ENCODE measurements around the gene PRODH2. TPM values are rescaled to one million over a fixed set of nuclear protein-coding genes. Genes with fewer than 3 reads are reported as not detected.

The PRODH2 gene
- total RNA-seq, 2 donors from 2014 or later: not detected

DNA sequence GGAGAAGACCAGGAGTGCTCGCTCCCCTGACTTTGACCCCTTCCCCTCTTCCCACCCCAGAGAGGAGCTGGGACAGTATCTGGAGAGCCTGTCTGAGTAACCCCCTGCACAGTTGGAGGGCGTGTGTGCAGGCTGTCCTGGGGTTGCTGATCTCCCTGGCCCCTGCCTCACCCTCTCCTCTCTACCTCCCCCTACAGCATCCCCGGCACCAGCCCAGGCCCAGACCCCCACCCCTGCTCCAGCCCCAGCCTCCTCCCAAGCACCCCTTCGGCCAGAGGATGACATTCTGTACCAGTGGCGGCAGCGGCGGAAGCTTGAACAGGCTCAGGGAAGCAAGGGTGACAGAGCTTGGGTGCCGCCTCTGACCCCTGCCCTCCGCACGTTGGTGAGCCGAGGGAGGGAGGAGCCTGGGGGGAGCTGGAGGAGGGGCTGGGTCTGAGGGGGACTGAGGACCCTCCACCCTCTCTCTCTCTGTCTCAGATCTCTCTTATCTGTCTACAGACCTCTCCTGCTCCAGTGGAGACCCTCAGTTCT lies 46.0 kb downstream of the PRODH2 start:
- Histone ChIP-seq H3K27me3 (replicated peaks; ENCODE audit: insufficient read depth) (no peaks in the 10 kb centered on the region), H3K4me3 (no peak overlapping the region), H3K27ac (no peak overlapping the region), H3K9me3 (no peaks in the 10 kb centered on the region), H3K4me1 (ENCODE audit: control insufficient read depth in 1 of 2, low read depth in 2 of 2) (no peaks in the 10 kb centered on the region), H3K36me3 (peaks cover 14% of the 10 kb centered on the region)
- DNase-seq (ENCODE audit: low spot score): no peak
- no peak for ATAC-seq (ENCODE audit: insufficient number of reproducible peaks, low FRiP score, low read depth)
- TF ChIP-seq, protein P1, sequence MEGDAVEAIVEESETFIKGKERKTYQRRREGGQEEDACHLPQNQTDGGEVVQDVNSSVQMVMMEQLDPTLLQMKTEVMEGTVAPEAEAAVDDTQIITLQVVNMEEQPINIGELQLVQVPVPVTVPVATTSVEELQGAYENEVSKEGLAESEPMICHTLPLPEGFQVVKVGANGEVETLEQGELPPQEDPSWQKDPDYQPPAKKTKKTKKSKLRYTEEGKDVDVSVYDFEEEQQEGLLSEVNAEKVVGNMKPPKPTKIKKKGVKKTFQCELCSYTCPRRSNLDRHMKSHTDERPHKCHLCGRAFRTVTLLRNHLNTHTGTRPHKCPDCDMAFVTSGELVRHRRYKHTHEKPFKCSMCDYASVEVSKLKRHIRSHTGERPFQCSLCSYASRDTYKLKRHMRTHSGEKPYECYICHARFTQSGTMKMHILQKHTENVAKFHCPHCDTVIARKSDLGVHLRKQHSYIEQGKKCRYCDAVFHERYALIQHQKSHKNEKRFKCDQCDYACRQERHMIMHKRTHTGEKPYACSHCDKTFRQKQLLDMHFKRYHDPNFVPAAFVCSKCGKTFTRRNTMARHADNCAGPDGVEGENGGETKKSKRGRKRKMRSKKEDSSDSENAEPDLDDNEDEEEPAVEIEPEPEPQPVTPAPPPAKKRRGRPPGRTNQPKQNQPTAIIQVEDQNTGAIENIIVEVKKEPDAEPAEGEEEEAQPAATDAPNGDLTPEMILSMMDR (IDR thresholded peaks at IDR 0.05): no peak

- ATAC-seq (ENCODE audit: insufficient number of reproducible peaks, low FRiP score, low read depth) (no peak), DNase-seq (ENCODE audit: low spot score) (no peak)
- H3K27me3 ChIP-seq (replicated peaks; ENCODE audit: insufficient read depth): no peaks in the 10 kb centered on the region
- no peak overlapping the region for H3K27ac ChIP-seq
- peaks cover 14% of the 10 kb centered on the region for H3K36me3 ChIP-seq
- TF ChIP-seq, protein P1 (IDR thresholded peaks at IDR 0.05): no peak
- H3K9me3 ChIP-seq: no peaks in the 10 kb centered on the region
- no peak overlapping the region for H3K4me3 ChIP-seq
- H3K4me1 ChIP-seq (ENCODE audit: control insufficient read depth in 1 of 2, low read depth in 2 of 2): peaks cover 0 to 7% of the 10 kb centered on the region in 2 donors
These were observed 48.0 kb downstream of the PRODH2 start for GRCh38 chr19:35764432-35765315.

- no peaks in the 10 kb centered on the region for H3K9me3 ChIP-seq
- no peak overlapping the region for H3K27ac ChIP-seq
- peaks cover 14% of the 10 kb centered on the region for H3K36me3 ChIP-seq
- DNase-seq (ENCODE audit: low spot score): no peak
- H3K4me1 ChIP-seq (ENCODE audit: control insufficient read depth in 1 of 2, low read depth in 2 of 2): peaks cover 5 to 35% of the 10 kb centered on the region in 2 donors
- H3K27me3 ChIP-seq (replicated peaks; ENCODE audit: insufficient read depth): no peaks in the 10 kb centered on the region
- no peak overlapping the region for H3K4me3 ChIP-seq
- TF ChIP-seq, protein P1 (IDR thresholded peaks at IDR 0.05): no peak
- no peak for ATAC-seq (ENCODE audit: insufficient number of reproducible peaks, low FRiP score, low read depth)
These were observed 51.8 kb downstream of the PRODH2 start for GRCh38 chr19:35760711-35761349.

- no peaks in the 10 kb centered on the region for H3K27me3 ChIP-seq (replicated peaks; ENCODE audit: insufficient read depth)
- H3K4me1 ChIP-seq (ENCODE audit: control insufficient read depth in 1 of 2, low read depth in 2 of 2): peaks cover 11 to 47% of the 10 kb centered on the region in 2 donors
- DNase-seq (ENCODE audit: low spot score): no peak
- H3K9me3 ChIP-seq: no peaks in the 10 kb centered on the region
- no peak overlapping the region for H3K4me3 ChIP-seq
- TF ChIP-seq, protein P1 (IDR thresholded peaks at IDR 0.05): no peak
- ATAC-seq (ENCODE audit: insufficient number of reproducible peaks, low FRiP score, low read depth): no peak
- H3K36me3 ChIP-seq: peaks cover 8% of the 10 kb centered on the region
- no peak overlapping the region for H3K27ac ChIP-seq
These were observed 52.9 kb downstream of the PRODH2 start for GRCh38 chr19:35759697-35760096.
